GM19099 (cell line): ENCODE results near the gene PPFIA4.

Experiments
- POLR2A ChIP-seq: IDR thresholded peaks from 3 replicates; pipeline ENCODE4 v1.6.1; 2011; ENCODE audit warnings: low read depth; ENCODE audit not compliant: insufficient read length; ENCODE audit errors: extremely low read depth

The PPFIA4 gene

DNA sequence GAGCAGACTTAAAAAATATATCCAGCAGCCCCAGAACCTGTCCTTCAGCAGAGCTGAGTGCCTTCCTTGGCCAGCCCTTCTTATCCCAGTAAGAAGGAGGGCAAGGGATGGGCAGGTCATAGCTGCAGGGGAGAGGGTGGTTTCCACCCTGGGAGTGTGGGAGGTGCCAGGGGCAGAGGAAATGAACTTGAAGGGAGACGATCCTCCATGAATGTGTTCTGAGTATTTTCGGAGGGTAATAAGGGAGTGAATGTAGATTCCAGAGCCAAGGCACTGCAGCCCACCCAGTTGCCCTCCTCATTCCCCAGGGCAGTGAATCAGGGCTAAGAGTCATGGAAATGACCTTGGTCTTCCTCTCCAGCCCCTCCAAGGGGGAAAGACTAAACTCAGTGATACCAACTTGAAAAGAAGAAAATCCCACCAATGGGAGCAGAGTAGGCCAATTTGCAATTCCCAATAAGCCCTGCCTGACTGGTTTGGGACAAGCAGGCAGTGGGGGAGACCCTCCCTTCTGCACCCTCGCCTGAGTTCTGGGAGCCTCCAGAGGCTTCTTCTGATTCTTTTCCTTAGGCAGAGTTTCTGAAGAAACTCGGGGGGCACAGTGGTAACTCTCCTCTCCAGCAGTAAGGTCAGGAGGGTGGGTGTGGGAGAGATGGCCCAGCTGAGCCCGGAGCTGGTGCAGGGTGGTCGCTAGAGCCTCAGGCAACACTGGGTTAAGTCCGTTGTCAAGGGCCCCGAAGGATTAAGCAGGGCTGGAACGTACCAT lies 55.4 kb downstream of the PPFIA4 start:
- TF ChIP-seq POLR2A, result no peak

DNA sequence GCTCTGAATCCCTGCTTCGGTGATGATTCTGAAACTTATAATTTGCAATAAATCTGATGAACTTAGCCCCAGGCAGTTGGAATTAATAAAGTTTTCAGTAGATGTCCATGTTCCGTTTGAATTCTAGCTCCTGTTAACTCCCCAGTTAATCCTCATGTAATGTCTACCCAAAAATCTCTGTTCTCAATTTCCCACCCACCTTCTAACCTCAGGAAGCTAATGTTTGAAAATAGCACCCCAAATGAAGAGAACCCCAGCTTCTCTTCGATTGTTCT lies 55.9 kb downstream of the PPFIA4 start:
- TF ChIP-seq POLR2A, result no peak

DNA sequence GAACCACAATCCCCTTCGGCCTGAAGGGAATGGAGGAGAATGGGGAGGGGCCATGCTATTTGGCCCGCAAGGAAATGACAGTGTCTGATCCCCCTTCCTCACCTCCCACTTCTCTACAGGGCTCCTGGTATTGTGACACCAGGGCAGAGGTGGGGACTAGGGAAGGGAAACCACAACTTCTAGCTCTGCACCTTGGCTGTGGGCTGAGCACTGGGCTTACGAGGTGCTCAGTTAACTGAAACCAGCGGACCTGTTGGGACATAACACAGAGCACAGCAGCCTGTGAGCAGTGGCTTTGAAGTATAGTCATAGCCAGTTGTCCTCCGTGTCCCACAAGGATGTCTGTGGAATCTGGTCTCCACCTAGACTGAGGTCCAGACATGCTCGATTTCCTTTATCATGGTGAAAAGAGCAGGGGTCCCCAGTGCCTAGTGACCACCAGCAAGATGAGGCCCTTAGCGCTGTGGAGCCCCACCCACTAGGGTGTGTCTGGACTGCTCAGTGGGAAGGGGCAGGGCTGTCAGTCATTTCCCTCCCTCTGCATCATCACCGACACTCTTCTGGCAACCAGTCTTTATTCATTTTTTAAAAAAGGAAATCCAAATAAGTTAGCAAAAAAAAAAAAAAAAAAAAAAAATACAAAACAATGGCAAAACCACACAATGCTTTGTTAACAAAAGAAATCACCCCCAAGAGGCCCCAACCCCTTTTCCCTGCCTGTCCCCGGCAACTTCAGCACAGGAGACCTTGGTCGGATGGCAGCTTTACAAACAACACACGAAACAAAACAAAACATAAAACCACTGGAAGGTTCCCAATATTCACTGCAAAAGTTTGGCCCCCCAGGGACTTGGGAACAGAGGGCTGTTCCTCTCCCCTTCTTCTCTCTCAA lies 56.5 kb downstream of the PPFIA4 start:
- no peak for TF ChIP-seq POLR2A

DNA sequence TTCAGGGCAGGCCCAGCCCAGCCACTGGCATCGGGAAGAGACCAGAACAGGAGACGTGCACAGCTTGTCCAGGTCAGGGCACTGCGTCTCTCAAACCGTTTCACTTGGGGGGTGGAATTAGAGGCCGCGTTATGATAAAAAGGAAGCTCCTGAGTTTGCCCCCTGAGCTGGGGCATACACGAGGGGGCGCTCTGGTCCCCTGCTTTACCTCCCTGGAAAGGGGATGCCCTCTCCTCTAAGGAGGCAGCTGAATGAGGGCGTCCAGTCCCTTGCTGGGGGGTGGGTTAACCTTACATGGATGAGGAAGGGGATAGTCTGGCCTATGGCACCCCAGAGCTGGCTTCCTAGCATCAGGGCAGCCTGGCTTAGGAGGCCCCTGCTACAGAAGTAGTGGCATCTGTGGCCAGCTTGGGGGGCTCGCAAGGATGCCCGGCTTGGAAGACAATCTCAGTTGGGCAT lies 57.2 kb downstream of the PPFIA4 start:
- no peak for TF ChIP-seq POLR2A

DNA sequence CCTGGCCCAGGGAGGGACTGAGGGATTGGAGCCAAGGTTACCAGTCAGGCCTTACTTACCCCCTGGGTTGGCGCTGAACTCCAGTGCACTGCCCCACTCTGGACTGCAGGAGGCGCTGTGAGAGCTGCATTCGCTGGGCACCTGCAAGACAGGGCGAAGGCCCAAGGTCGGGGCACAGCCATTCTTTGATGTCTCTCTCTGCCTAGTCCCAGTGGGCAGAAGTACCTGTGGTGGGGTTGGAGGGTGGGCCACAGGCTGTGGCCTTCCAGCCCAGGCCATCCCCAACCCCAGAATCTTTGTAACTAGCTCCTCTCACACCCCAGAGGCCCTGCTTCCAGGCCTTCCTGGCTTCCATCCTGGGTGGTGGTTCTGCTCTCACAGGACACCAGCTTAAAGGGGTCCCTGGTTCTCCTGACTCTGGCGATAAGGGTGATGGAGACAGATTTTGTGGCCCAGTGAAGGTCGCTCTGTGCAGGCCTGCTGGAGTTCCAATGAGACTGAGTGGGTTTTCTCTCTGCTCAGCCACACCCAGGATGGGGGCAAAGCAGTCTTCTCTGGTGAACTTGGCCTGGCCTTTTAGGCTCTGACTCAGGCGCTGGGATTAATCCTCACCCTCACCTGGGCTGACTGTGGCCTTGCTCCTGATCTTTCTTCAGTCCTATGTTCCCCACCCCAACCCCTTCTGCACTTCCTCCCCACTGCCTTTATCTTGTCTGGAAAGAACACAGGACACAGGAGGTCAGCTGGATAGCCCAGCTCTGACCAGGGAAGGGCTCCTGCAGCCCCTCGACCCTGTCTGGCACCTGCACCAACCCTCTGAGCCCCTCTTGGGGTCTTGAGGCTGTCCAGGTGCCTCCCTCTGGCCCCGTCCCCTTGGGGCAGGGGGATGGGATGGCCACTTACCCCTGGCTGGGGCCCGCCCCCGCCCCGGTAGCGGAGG lies 58.6 kb downstream of the PPFIA4 start:
- no peak for TF ChIP-seq POLR2A

DNA sequence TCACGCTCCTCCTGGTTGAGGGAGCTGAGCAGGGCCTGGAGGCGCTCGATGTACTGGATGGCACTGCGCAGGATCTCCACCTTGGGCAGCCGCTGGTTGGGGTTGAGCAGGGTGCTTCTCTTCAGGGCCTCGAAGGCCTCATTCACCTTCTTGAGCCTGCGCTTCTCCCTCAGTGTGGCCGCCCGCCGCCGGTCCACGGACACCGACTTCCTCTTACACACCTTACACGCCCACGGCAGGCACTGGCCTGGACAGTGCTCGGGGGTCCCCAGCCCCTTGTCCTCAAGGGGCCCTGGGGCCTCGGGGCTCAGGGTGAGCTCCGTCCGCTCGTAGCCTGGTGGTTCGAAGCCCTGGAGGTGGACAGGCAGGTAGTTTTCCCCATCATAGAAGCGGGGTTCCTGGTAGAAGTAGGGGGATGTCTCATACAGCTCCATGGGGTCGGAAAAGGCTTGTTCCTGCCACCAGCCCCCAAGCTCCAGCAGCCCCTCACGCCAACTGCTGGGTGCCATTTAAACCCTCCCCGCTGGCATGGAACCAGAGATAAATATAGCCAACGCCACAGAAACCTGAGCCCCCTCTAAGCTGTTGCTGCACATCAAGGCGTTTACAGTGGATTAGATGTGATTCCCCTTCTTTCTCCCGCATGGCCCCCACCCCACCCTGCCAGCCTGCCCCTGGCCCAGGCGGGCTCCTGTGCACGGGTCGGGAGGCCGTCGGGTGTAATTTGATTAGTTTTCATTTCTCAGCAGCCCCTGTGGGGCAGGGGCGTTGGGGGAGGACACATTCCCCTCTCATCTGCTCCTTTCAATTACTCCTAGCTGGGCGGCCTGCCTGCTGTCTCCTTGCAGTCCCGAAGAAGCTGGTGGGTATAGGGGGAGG lies 59.5 kb downstream of the PPFIA4 start, which contains the start of gene MYOG:
Gene MYOG (minus strand): TSS at position 485 of the 879 bp plus-strand sequence. CDS start 51 bp downstream, at position 434.
- no peak for TF ChIP-seq POLR2A

DNA sequence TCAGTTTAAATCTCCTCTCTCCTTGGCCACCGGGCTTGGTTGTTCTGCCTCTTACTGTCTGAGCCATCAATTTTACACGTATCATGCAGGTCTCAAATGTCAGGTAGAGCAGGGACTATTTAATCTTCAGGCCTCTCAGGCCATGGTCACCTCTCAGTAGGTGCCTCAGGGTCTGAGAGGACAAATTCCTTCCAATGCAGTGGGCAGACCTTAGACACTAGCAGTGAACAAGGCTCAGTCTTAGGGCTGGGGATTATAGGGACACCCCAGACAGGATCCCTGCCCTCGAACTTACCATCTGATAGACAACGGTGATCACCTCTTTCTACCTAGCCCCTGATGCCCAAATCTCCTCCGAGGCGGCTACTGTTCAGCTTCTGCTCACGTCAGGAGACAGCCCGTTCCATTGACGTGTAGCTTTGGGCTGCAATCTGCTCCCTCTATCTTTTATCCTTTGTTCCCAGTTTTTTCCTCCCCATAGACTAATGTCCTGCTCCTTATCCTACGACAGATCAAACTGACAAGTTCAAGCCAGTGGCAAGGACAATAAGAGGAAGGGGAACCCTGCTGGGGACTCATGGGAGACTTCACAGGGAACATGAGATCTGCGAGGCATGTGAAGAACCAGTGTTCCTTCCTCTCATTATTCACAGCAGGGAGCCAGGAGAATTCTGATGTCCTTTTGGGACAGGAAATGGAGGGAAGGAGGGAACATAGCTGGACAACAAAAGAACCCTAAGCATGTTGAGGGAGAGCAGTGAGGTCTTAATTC lies 60.9 kb downstream of the PPFIA4 start:
- no peak for TF ChIP-seq POLR2A

DNA sequence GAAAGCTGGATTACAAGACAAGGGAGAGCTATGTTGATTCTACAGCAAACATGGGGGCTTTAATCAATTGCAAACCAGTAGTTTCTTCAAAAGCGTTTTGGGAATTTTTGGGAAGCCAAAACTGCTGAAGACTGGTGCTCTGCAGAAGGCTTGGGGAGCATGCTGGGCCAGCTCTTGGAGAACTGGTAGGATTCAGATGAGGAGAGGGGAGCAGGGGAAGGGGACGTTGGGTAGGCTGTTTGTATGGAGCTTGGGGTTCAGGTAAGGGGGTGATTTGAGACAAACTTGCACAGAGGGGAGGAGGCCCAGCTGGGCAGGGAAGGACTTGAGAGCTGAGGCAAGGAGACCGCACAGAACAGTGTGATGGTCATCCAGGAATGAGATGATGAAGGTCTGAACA lies 62.1 kb downstream of the PPFIA4 start:
- no peak for TF ChIP-seq POLR2A

DNA sequence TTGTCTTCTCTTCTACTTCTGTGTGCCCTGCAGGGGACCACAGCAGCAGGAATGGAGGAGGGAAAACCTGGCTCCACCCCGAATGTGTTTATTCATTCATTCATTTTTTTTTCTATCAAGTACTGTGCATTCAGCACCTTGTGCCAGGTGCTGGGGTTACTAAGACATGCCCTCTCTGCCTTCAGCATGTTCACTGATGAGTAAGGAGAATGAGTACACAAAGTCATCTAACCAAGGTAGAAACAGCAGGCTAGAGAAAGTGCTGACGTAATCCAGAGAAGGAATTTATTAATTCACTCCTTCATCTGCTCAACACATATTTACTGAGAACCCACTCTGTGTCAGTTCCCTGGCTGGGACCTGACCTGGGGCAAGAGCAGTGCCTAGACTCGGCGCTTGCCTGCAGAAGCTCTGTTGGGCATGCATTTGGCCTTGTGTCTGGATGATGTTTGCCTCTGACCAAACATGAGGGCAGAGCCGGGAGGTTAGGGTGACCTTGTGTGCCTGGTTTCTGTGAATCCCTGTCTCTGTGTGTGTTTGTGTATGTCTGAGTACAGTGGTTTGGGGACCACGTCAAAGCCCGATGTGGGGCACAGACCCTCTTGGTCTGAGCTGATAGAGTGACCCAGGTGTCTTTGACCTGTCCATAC lies 62.8 kb downstream of the PPFIA4 start:
- TF ChIP-seq POLR2A, result no peak

DNA sequence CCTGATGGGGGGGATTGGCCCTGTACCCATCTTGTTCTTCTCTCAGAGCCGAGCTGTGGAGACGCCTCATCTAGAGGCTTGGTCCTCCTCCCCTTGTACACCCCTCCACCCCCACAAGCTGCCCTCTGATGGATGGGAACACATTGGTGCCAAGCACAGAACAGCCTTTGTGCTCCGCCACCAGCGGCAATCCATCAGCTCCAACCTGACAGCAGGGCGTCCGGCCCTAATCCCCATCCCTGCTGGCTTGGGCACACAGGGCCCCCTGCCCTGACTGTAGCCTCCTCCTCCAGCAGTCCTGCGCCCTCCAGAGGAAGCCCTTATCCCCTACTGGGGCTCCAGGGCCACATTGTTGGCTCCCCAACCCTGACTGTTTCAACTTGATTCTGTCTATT lies 63.4 kb downstream of the PPFIA4 start:
- no peak for TF ChIP-seq POLR2A

DNA sequence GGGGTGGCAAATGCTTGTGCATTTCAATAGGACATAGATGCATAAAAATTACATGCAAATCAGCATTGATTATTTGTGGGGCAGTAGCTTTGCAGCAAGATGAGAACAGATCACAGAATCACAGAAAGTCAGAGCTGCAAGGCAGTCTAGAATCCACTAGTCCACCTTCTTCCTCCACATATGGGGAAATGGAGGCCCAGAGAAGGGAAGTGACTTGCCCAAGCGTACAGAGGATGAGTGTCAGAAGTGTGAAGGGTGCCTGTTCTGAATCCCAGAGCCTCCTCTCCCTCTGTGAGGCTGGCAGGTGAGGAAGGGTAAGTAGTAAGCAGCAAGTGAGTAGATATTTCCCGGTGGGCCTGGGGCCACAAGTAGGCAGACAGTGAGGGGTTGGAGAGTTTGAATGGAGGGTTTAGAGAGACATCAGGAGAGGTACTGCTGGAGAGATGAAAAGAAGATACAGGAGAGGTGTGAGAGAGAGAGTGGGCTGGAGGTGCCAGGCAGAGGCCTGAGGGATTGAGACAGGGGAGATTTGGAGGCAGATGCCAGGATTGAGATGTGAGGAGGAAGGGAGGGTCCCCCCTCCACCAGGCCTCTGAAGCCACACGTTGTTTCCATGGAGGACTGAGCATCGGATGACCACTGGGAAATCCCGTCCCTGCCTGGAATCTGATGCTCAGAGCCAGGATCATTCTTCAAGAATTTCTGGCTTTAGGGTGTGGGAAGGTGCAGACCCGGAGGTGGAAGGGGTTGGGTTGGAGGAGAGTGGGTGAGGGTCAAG lies 64.3 kb downstream of the PPFIA4 start:
- no peak for TF ChIP-seq POLR2A

DNA sequence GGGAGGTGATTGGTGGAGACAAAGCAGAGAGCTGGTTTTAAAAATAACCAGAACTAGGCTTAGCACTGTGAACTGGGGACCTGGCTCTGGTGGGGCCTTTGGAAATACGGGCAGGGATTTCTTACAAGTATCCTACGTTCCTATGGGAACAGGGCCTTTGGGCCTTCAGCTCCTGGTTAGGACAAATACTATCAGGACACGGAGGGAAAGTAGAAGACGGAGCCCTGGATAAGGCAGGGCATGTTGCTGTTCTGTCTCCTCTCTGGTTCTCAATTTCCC lies 64.8 kb downstream of the PPFIA4 start:
- no peak for TF ChIP-seq POLR2A
